Measurements from ENCODE around the gene MED14.

- TF ChIP-seq RAD21 (IDR thresholded peaks at IDR 0.05; ENCODE audit: low read depth) (no peak), YY1 (IDR thresholded peaks at IDR 0.05; ENCODE audit: low read depth) (no peak), TEAD4 (IDR thresholded peaks at IDR 0.05) (no peak), REST (IDR thresholded peaks at IDR 0.05; ENCODE audit: low read depth) (no peak), EGR1 (IDR thresholded peaks at IDR 0.05) (no peak), FOXM1 (IDR thresholded peaks at IDR 0.05; ENCODE audit: borderline replicate concordance, low read depth) (no peak), NFIC (IDR thresholded peaks at IDR 0.05) (no peak), TAF1 (IDR thresholded peaks at IDR 0.05; ENCODE audit: low read depth) (no peak), TCF12 (IDR thresholded peaks at IDR 0.05; ENCODE audit: low read depth) (no peak), EP300 (IDR thresholded peaks at IDR 0.05; ENCODE audit: borderline replicate concordance) (no peak), MAX (IDR thresholded peaks at IDR 0.05) (no peak)
- TF ChIP-seq, protein P1, sequence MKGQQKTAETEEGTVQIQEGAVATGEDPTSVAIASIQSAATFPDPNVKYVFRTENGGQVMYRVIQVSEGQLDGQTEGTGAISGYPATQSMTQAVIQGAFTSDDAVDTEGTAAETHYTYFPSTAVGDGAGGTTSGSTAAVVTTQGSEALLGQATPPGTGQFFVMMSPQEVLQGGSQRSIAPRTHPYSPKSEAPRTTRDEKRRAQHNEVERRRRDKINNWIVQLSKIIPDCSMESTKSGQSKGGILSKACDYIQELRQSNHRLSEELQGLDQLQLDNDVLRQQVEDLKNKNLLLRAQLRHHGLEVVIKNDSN (IDR thresholded peaks at IDR 0.05), result no peak
These were observed 37.8 kb upstream of the MED14 start for GRCh38 chrX:40773188-40773587.
